Tibial nerve (tissue), 4 donors: ENCODE data around the gene ANKRD53.

Source experiments
- EP300 ChIP-seq, 2 donors: sonication (generic); formaldehyde crosslinking; IDR thresholded peaks; one replicate each; pipeline ENCODE4 v1.6.1; 2017; ENCODE audit warnings: antibody characterized with exemption in 2 of 2, mild to moderate bottlenecking in 1 of 2
- POLR2A ChIP-seq, 2 donors: fragments of 450-650 bp; IDR thresholded peaks; one replicate each; pipeline ENCODE4 v1.6.1; 2017; ENCODE audit warnings: antibody characterized with exemption in 2 of 2, mild to moderate bottlenecking in 2 of 2, moderate library complexity in 2 of 2
- TF ChIP-seq, protein P1 (sequence below), 5 experiments: fragments of 200-600 bp in 3 of 5; fragments of 450-650 bp in 2 of 5; sonication (generic) in 3 of 5; IDR thresholded peaks; one replicate each; pipeline ENCODE4 v1.5.1; 2016 to 2019; ENCODE audit warnings: antibody characterized with exemption in 5 of 5, mild to moderate bottlenecking in 3 of 5, moderate library complexity in 2 of 5

DNA sequence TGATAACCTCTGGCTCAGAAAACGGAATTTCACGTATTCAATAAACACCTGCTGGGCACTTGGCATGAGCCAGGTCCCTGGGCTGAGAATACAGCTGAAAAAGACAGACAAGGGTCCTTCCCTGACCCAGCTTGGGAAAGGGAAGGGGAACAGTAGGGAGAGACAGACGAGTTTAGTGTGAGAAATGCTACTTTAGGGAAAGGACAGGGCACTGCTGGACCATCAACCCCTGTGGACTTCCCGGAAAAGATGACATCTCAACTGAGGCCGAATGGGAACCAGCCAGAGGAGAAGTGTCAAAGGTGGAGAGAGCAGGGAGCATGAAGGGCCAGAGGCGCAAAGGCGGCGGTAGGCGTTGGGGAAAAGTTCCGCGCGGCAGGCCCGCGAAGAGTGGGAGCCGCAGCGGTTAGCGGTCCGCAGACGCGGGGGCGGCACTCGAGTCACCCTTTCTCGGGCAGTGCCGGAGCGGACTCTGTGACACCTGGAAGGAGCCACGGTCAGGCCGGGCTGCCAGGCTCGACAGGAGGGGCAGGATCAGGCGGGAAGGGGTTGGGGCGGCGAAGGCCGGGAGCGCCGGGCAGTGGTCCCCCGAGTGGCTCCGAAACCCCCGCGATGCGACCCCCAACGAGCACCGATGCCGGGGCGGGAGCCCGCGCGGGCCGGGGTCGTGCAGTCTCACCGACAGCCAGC lies 15.7 kb downstream of the ANKRD53 start:
- no peak for TF ChIP-seq POLR2A (IDR thresholded peaks at IDR 0.05)
- TF ChIP-seq, protein P1, sequence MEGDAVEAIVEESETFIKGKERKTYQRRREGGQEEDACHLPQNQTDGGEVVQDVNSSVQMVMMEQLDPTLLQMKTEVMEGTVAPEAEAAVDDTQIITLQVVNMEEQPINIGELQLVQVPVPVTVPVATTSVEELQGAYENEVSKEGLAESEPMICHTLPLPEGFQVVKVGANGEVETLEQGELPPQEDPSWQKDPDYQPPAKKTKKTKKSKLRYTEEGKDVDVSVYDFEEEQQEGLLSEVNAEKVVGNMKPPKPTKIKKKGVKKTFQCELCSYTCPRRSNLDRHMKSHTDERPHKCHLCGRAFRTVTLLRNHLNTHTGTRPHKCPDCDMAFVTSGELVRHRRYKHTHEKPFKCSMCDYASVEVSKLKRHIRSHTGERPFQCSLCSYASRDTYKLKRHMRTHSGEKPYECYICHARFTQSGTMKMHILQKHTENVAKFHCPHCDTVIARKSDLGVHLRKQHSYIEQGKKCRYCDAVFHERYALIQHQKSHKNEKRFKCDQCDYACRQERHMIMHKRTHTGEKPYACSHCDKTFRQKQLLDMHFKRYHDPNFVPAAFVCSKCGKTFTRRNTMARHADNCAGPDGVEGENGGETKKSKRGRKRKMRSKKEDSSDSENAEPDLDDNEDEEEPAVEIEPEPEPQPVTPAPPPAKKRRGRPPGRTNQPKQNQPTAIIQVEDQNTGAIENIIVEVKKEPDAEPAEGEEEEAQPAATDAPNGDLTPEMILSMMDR (IDR thresholded peaks at IDR 0.05): no peak
- TF ChIP-seq EP300 (IDR thresholded peaks at IDR 0.05): no peak
